ENCODE data around the gene ELOF1. TPM values are rescaled to one million over a fixed set of nuclear protein-coding genes. Genes with fewer than 3 reads are reported as not detected.

The ELOF1 gene
- polyA plus RNA-seq (2012; ENCODE audit: insufficient read length, low read depth) = 64.8 TPM

DNA sequence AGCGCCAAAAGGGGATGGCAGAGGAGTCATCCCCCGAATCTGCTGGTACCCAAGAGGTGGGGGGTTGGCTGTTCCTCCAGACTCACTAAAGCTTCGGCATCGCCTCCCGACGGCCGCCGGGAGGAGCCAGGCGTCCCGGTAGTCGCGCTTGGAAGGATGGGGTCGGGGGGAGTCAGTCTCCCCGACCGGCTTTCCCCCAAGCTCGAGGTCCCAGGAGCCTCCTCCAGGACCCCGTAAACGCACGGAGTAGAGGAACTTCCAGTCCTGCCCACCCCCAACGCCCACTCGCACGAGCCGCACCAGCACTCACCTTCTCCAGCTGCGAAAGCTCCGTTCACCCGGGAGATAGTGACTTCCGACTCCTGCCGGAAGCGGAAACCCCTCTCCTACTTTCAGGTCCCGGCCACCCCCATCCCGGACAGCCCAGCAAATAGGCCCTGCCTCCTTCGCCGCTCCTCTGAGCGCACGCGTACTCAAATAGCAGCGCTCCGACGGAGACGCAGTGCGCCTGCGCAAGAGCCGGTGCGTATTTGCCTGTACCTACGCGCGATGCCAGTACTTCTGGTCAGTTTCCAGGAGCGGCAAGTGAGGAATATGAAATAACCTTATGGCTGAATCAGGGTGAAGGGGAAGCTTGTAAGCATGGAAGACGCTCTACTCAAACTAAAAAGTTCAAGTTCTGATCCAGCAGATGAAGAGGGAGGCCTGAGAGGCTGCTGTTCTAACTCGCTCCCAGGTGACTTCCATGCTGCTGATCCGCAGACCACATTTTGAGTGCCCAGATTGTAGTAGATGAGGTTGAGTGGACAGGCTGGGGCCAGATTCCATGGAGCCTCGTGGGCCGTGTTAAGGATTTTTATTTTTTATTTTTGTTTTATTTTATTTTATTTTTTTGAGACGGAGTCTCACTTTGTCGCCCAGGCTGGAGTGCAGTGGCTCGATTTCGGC is at the start of gene ELOF1:
TSS of gene ELOF1 (minus strand) at position 350 of the 948 bp plus-strand sequence. CDS start 4,883 bp downstream, outside the sequence.
- TF ChIP-seq SIN3A (IDR thresholded peaks at IDR 0.05; ENCODE audit: borderline replicate concordance, insufficient read depth, low read length) = peak; percentile 63; the same call in 1 of the 2 replicates
- peak; percentile 69; the same call in 1 of the 2 replicates for TF ChIP-seq TAF1 (IDR thresholded peaks at IDR 0.05; ENCODE audit: borderline replicate concordance, insufficient read depth, low read length)
- no peak for TF ChIP-seq FOXP2 (optimal IDR thresholded peaks at IDR 0.05; ENCODE audit: borderline replicate concordance, extremely low read depth, extremely low read length, insufficient read depth)
- TF ChIP-seq POLR2AphosphoS5 (IDR thresholded peaks at IDR 0.05; ENCODE audit: low read depth, low read length) = peak; percentile 93
- 0 out of 4 replicates have a peak, but pooled peaks of 1 of the 2 experiments have one; percentile 2 for TF ChIP-seq REST (IDR thresholded peaks at IDR 0.05; ENCODE audit: insufficient read depth in 1 of 2, low read depth in 2 of 2, low read length in 2 of 2)

DNA sequence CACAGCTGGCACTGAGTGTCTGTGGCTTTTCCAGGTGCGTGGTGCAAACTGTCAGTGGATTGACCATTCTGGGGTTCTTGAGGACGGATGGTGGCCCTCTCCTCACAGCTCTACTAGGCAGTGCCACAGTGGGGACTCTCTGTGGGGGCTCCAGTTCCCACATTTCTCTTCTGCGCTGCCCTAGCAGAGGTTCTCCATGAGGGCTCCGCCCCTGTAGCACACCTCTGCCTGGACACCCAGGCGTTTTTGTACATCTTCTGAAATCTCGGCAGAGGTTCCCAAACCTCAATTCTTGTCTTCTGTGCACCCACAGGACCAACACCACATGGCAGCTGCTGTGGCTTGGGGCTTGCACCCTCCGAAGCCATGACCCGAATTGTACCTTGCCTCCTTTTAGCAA is 47.5 kb upstream of the ELOF1 start:
- TF ChIP-seq REST (IDR thresholded peaks at IDR 0.05; ENCODE audit: insufficient read depth in 1 of 2, low read depth in 2 of 2, low read length in 2 of 2) (no peak), FOXP2 (optimal IDR thresholded peaks at IDR 0.05; ENCODE audit: borderline replicate concordance, extremely low read depth, extremely low read length, insufficient read depth) (no peak), POLR2AphosphoS5 (IDR thresholded peaks at IDR 0.05; ENCODE audit: low read depth, low read length) (no peak), SIN3A (IDR thresholded peaks at IDR 0.05; ENCODE audit: borderline replicate concordance, insufficient read depth, low read length) (no peak), TAF1 (IDR thresholded peaks at IDR 0.05; ENCODE audit: borderline replicate concordance, insufficient read depth, low read length) (no peak)

- TF ChIP-seq FOXP2 (optimal IDR thresholded peaks at IDR 0.05; ENCODE audit: borderline replicate concordance, extremely low read depth, extremely low read length, insufficient read depth) (no peak), SIN3A (IDR thresholded peaks at IDR 0.05; ENCODE audit: borderline replicate concordance, insufficient read depth, low read length) (no peak), REST (IDR thresholded peaks at IDR 0.05; ENCODE audit: insufficient read depth in 1 of 2, low read depth in 2 of 2, low read length in 2 of 2) (no peak), TAF1 (IDR thresholded peaks at IDR 0.05; ENCODE audit: borderline replicate concordance, insufficient read depth, low read length) (no peak)
These were observed 39.7 kb upstream of the ELOF1 start for GRCh38 chr19:11598746-11599145.

DNA sequence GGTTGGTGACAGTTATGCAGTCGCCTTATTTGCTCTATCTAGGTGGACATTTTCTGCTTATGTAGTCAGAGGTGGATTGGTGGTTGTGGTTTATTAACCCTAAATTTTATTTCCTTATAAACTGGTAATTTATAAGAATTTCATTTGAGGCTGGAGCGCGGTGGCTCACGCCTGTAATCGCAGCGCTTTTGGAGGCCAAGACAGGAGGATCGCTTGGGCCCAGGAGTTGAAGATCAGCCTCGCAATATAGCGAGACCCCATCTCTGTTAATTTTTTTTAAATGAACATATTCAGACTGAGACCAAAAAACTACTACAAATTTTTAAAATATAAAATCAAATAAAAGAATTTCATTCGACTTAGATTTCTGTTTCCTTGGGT is 39.1 kb upstream of the ELOF1 start:
- TF ChIP-seq REST (IDR thresholded peaks at IDR 0.05; ENCODE audit: insufficient read depth in 1 of 2, low read depth in 2 of 2, low read length in 2 of 2) (no peak), SIN3A (IDR thresholded peaks at IDR 0.05; ENCODE audit: borderline replicate concordance, insufficient read depth, low read length) (no peak), TAF1 (IDR thresholded peaks at IDR 0.05; ENCODE audit: borderline replicate concordance, insufficient read depth, low read length) (no peak), FOXP2 (optimal IDR thresholded peaks at IDR 0.05; ENCODE audit: borderline replicate concordance, extremely low read depth, extremely low read length, insufficient read depth) (no peak), POLR2AphosphoS5 (IDR thresholded peaks at IDR 0.05; ENCODE audit: low read depth, low read length) (no peak)
